ENCODE measurements around the gene RAB3GAP1.
"Not testable (repeated sequence)": the region's sequence is repeated elsewhere in the genome, so short reads cannot be mapped to it uniquely, and the experiment has no call there.

The RAB3GAP1 gene

DNA sequence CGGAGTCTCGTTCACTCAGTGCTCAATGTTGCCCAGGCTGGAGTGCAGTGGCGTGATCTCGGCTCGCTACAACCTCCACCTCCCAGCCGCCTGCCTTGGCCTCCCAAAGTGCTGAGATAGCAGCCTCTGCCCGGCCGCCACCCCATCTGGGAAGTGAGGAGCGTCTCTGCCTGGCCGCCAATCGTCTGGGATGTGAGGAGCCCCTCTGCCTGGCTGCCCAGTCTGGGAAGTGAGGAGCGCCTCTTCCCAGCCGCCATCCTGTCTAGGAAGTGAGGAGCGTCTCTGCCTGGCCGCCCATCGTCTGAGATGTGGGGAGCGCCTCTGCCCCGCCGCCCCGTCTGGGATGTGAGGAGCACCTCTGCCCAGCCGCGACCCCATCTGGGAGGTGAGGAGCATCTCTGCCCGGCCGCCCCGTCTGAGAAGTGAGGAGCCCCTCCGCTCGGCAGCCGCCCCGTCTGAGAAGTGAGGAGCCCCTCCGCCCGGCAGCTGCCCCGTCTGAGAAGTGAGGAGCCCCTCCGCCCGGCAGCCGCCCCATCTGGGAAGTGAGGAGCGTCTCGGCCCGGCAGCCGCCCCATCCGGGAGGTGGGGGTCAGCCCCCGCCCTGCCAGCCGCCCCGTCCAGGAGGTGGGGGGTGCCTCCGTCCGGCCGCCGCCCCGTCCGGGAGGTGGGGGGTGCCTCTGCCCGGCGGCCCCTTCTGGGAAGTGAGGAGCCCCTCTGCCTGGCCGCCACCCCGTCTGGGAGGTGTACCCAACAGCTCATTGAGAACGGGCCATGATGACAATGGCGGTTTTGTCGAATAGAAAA, 53.6 kb downstream of the RAB3GAP1 start:
- not testable (repeated sequence) for DNase-seq

- no peak for DNase-seq
Measured at GRCh38 chr2:135113322-135113721, 61.2 kb downstream of the RAB3GAP1 start.

- DNase-seq: no peak
Measured at GRCh38 chr2:135119582-135119981, 67.5 kb downstream of the RAB3GAP1 start.

DNA sequence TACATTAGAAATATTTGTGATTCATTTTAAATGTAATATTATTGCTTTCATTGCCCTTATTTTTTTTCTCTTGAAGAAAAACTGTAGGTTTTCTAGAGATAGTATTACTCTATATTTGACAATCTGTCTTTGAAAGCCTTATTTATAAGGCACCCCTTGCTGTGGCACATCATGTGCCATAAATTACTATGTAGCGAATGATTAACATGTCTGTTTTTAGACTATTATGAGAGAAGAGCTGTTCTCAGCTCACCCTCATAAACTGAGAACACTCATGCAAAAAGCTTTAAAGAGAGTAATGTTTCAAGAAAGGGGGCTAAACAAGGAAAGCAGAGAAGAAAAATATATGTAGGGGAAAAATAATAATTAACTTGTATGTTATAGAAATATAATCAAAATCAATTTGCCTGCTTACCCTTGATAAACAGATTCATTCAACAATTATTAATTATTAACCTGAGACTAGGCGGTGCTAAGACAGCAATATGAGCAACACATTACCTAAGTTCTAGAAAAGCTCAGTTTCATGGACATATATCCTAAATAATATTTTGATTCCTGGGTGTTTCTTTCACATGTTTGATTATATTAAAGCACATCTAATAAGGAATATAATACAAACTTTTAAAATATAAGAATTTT, 69.0 kb downstream of the RAB3GAP1 start:
- no peak for DNase-seq

GRCh38 chr2:135121658-135122039, 69.6 kb downstream of the RAB3GAP1 start:
- not testable (repeated sequence) for DNase-seq

DNA sequence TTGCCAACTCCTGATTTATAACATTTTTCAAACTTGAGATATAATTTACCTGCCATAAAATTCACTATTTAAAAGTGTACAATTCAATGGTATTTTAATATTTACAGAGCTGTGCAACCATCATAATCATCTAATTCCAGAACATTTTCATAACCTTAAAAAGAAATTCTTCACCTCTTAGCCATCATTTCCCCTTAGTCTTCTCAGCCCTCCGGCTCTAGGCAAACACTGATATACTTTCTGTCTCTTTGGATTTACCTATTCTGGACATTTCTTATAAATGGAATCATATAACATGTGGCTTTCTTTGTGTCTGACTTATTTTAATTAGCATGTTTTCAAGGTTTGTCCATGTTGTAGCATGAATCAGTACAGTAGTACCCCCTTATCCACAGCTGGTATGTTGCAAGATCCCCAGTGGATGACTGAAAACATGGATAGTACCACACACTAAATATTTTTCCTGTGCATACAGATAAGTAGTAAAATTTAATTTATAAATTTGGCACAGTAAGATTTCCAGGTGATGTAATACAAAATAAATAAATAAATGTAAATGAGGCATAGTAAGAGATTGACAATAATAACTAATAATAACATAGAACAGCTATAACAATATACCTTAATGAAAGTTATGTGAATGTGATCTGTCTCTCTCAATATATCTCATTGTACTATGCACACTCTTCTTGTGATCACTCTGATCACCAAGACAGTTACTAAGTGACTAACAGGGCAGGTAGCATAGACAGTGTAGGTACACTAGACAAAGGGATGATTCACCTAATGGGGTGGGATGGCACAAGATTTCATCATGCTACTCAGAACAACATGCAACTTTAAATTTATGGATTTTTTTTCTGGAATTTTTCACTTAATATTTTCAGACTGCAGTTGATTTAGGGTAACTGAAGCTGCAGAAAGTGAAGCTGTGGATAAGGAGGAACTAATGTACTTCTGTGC, 73.1 kb downstream of the RAB3GAP1 start:
- DNase-seq: no peak

GRCh38 chr2:135125940-135126339, 73.8 kb downstream of the RAB3GAP1 start:
- no peak for DNase-seq

- DNase-seq: no peak
Measured at GRCh38 chr2:135130751-135131150, 78.7 kb downstream of the RAB3GAP1 start.

- no peak for DNase-seq
Measured at GRCh38 chr2:135132314-135132713, 80.2 kb downstream of the RAB3GAP1 start.

DNA sequence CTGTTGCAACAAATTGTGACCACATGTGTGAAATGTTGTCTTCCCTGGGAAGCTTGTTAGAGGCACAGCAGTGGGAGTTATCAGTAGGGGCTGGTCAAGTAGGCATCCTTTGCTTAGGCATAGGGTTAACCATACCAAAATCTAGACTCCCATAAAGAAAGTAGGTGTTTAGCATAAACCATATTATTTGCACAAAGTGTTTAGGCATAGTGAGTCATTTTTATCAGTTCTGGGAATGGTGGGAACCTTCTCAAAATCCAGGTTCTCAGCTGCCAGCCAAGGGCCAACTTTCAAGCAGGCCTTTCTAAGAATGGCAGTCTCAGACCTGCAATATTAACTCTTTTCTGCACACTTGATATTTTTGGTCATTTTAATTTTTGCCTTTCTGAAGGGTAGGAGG, 88.5 kb downstream of the RAB3GAP1 start:
- DNase-seq: no peak

DNA sequence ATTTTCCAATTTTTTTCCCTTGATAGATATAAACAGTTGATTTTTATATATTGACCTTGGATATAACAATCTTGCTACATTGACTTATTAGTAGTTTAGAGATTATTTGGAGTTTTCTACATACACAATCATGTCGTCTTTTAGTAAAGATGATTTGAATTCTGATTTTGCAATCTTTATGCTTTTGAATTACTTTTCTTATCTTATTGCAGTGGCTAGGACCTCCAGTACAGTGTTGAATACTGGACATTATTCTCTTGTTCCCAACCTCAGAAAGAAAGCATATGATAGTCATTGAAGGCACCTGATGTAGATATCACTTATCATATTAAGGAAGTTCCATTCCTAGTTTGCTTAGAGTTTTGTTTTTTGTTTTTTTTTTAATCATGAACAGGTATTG, 90.2 kb downstream of the RAB3GAP1 start:
- no peak for DNase-seq

GRCh38 chr2:135144343-135144742, 92.3 kb downstream of the RAB3GAP1 start:
- no peak for DNase-seq

DNA sequence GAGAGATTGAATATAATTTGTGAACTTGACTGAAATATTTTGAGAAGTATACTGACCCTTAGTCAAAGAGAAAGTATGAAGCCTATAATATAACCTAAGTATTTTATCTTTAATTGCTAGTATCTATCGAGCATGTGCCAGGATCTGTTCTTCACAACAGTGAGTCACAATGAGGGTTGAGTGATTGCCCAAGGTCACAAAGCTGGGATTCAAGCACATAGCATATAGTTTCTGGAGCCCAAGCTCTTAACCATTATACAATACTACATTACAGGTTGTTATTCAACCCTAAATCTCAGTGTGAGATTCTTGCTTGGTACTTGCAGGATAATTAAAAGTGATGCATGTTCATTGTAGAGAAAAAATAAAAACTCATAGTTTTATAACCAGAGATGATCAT, 97.2 kb downstream of the RAB3GAP1 start:
- DNase-seq: no peak

GRCh38 chr2:135150725-135151124, 98.6 kb downstream of the RAB3GAP1 start:
- DNase-seq: no peak

DNA sequence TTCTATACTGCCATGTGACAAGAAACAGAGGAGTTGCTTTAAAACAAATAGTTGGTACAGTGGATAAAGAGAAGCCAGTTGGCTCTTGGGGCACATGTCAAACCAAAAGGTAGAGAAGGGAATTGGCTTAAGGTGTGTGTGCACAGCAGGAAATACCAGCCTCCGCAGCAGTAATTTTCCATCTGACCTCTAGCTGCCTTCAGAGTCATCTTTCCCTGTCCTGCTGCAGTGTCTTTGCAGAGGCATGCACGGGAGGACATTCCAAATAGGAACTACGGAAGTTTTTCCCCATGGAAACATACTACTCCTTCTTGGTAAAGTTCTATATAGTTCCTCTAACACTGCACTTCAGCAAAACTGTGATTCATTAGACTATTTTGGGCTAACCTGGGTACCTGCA, 99.5 kb downstream of the RAB3GAP1 start:
- DNase-seq: no peak

DNA sequence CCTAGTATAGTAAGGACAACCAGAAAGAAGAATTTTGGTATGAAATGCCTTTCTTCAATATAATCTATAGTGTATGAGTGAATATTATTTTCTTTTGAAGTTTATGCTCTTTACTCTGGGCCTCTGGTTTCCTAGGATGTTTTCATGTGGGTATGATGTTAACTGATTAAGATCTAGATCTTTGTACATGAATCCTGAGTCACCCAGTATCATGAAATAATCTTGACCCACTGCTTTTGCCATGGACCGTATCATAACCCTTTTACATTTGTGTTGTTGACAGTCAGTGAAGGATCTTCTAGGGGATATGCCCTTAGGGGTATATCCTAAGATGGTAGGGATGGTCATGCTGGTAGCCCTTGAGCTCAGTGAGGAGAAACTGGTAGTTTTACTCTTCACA, 100.3 kb downstream of the RAB3GAP1 start:
- no peak for DNase-seq

- DNase-seq: no peak
Measured at GRCh38 chr2:135154962-135155361, 102.9 kb downstream of the RAB3GAP1 start.

DNA sequence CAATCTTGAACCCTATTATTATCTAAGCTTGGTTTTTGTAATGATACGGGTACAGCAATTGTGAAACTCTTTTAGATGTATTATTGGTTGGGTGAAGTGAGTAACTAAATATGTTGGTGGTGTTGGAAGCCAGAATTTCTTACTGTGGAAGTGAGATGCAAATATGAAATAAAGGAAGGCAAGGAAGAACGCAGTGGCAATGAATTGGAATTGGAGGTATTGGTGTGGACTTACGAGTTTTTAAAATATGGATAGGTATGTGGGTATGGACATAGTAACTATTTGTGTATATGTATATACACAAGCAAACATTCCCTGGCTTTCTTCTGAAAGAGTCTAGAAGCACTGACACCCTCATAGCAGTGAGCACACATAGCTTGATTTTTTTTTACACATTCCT, 105.8 kb downstream of the RAB3GAP1 start:
- DNase-seq: no peak

- no peak for DNase-seq
Measured at GRCh38 chr2:135159191-135159590, 107.1 kb downstream of the RAB3GAP1 start.

DNA sequence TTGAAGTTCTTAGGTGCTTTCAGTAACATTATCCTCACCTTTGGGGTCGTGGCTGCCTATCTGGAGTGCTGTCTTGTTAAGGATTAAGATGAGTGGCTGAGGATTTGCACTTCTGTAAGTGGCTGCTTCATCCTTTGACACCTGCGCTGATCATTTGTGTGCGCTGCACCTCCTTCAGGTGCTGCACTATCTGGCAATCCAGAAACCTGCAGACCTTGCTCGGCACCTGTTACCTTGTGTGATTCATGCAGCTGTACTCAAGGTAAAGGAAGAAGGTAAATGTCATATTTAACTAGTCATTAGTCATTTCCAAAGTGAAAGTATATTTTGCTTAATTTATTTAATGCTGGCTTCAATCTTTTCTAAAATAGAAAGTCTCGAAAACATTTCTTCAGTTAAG, 110.3 kb downstream of the RAB3GAP1 start:
- no peak for DNase-seq

GRCh38 chr2:135162786-135163185, 110.7 kb downstream of the RAB3GAP1 start:
- DNase-seq: no peak

GRCh38 chr2:135163306-135163705, 111.2 kb downstream of the RAB3GAP1 start:
- no peak for DNase-seq

- DNase-seq: no peak
Measured at GRCh38 chr2:135163901-135164300, 111.8 kb downstream of the RAB3GAP1 start.

Measured in NCI-H1105 treated with DMSO at 0.1 percent for 48 hours (cell line).